H1 (cell line): ENCODE data around the gene FCAR. TPM values are rescaled to one million over a fixed set of nuclear protein-coding genes. Genes with fewer than 3 reads are reported as not detected.

Experiments used
- CHD7 ChIP-seq: fragments of 300-600 bp; sonication (generic); IDR thresholded peaks from 2 replicates; pipeline ENCODE4 v1.7.1; 2012; ENCODE audit warnings: low read length, moderate library complexity, mild to moderate bottlenecking, inconsistent platforms; ENCODE audit not compliant: insufficient replicate concordance
- EGR1 ChIP-seq: IDR thresholded peaks from 2 replicates; pipeline ENCODE4 v1.6.1; 2011; ENCODE audit warnings: low read depth, low read length, borderline replicate concordance
- POU5F1 ChIP-seq: IDR thresholded peaks from 2 replicates; pipeline ENCODE4 v1.6.1; 2011; ENCODE audit warnings: low read depth, mild to moderate bottlenecking, low read length, moderate library complexity
- RFX5 ChIP-seq: IDR thresholded peaks from 2 replicates; pipeline ENCODE4 v1.6.1; 2011; ENCODE audit warnings: low read depth, low read length, improper control_type of control experiment, borderline replicate concordance
- SP1 ChIP-seq: IDR thresholded peaks from 2 replicates; pipeline ENCODE4 v1.6.1; 2011; ENCODE audit warnings: low read depth, low read length
- ZNF274 ChIP-seq: IDR thresholded peaks from 2 replicates; pipeline ENCODE4 v1.7.0; 2012; ENCODE audit warnings: low read length, borderline replicate concordance; ENCODE audit errors: extremely low read depth
- polyA plus RNA-seq, 7 experiments: library from polyadenylated mRNA; depleted of rRNA in 3 of 7; stranded (reverse) in 5 of 7; unstranded in 2 of 7; fragments of >200 nt in 5 of 7; fragments of 200-250 nt in 2 of 7; gene quantifications; 1 replicate in 5 of 7; 2 replicates in 1 of 7; 4 replicates in 1 of 7; pipeline versions ENCODE4 v1.2.1 to v1.2.3, GENCODE V29; 2011 to 2013; ENCODE audit warnings: missing spikeins in 2 of 7, mixed read lengths in 2 of 7
- total RNA-seq: library from RNA; stranded (reverse); fragmentation: NEBNext Ultra II Directional; extraction: Animal tissue kit (Norgen Biotek cat#: 25700); gene quantifications from 2 replicates; pipeline ENCODE4 v1.2.1, GENCODE V29; 2021

FCAR gene
- total and polyA plus RNA-seq, 2 of the 8 experiments (the other 6 are each of a cell fraction or from before 2014, with no cell fraction given), result not detected

GRCh38 chr19:54923276-54923675 lies 49.2 kb downstream of the FCAR start (continued):
- TF ChIP-seq CHD7 (no peak), RFX5 (no peak), SP1 (no peak), EGR1 (no peak), POU5F1 (no peak), ZNF274 (no peak)
